NT2/D1 (cell line): ENCODE data around the gene CNTLN.
A peak's percentile ranks its signal among the peaks of the same experiment; 100 is the strongest.
"Not testable (repeated sequence)": the region's sequence is repeated elsewhere in the genome, so short reads cannot be mapped to it uniquely, and the experiment has no call there.

ENCODE experiments used
- DNase-seq: peaks from one replicate; pipeline ENCODE4 v3.0.0-alpha.2; 2011; ENCODE audit warnings: low read depth, low spot score
- H3K27me3 ChIP-seq: 2 replicates; pipeline ENCODE4 v1.6.0; 2011; ENCODE audit warnings: mild to moderate bottlenecking; ENCODE audit not compliant: insufficient read length, insufficient read depth
- H3K36me3 ChIP-seq: 2 replicates; pipeline ENCODE4 v1.6.1; 2011; ENCODE audit warnings: mild to moderate bottlenecking, low read length, mixed read lengths; ENCODE audit not compliant: insufficient read depth, insufficient read length
- H3K4me1 ChIP-seq: 2 replicates; pipeline ENCODE4 v1.5.1; 2011; ENCODE audit not compliant: insufficient read depth, insufficient read length
- H3K4me3 ChIP-seq: 2 replicates; pipeline ENCODE4 v1.5.1; 2011; ENCODE audit warnings: low read depth; ENCODE audit not compliant: insufficient read length
- H3K9ac ChIP-seq: 2 replicates; pipeline ENCODE4 v1.6.0; 2011; ENCODE audit warnings: low read depth; ENCODE audit not compliant: insufficient read length
- H3K9me3 ChIP-seq: 2 replicates; pipeline ENCODE4 v1.5.1; 2011; ENCODE audit warnings: mild to moderate bottlenecking, low read length; ENCODE audit not compliant: insufficient read depth
- SUZ12 ChIP-seq: IDR thresholded peaks from 2 replicates; pipeline ENCODE4 v1.6.1; 2011; ENCODE audit not compliant: insufficient read length, insufficient read depth; ENCODE audit errors: extremely low read depth
- YY1 ChIP-seq: IDR thresholded peaks from 2 replicates; pipeline ENCODE4 v1.6.1; 2011; ENCODE audit not compliant: insufficient read length, insufficient read depth
- ZNF274 ChIP-seq: IDR thresholded peaks from 2 replicates; pipeline ENCODE4 v1.6.1; 2011; ENCODE audit warnings: mild to moderate bottlenecking, low read depth, low read length

Gene CNTLN

GRCh38 chr9:17509701-17510100 is 374.9 kb downstream of the CNTLN start:
- Histone ChIP-seq H3K4me1 (no peaks in the 10 kb centered on the region), H3K9ac (no peak overlapping the region), H3K36me3 (no peaks in the 10 kb centered on the region), H3K27me3 (no peaks in the 10 kb centered on the region), H3K9me3 (no peaks in the 10 kb centered on the region), H3K4me3 (no peak overlapping the region)
- TF ChIP-seq SUZ12 = no peak
- TF ChIP-seq ZNF274 = no peak
- TF ChIP-seq YY1 = no peak
- DNase-seq = peak; percentile 5

DNA sequence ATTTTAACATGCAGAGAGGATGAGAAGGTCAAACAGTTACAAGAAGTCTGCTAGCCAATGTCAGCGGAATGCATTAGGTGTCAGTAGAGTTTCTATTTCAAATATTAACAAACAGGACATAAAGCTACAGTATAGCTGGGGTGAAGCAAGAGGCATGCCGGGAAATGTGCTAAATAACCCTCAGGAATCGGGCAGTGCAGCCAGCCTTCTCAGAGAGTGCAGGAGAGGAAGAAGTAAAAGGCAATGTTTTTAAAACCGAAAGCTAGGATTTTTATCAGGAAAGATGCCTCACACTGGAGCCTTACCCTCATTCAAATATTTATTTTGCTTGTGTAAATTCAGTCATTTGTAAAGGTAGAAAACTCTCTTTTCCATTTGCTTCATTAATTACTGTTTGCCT is 384.9 kb downstream of the CNTLN start:
- no peak for DNase-seq
- Histone ChIP-seq H3K27me3 (no peaks in the 10 kb centered on the region), H3K36me3 (no peaks in the 10 kb centered on the region), H3K9me3 (no peaks in the 10 kb centered on the region), H3K4me3 (no peak overlapping the region), H3K4me1 (no peaks in the 10 kb centered on the region), H3K9ac (no peak overlapping the region)
- TF ChIP-seq ZNF274 (no peak), YY1 (no peak), SUZ12 (no peak)

DNA sequence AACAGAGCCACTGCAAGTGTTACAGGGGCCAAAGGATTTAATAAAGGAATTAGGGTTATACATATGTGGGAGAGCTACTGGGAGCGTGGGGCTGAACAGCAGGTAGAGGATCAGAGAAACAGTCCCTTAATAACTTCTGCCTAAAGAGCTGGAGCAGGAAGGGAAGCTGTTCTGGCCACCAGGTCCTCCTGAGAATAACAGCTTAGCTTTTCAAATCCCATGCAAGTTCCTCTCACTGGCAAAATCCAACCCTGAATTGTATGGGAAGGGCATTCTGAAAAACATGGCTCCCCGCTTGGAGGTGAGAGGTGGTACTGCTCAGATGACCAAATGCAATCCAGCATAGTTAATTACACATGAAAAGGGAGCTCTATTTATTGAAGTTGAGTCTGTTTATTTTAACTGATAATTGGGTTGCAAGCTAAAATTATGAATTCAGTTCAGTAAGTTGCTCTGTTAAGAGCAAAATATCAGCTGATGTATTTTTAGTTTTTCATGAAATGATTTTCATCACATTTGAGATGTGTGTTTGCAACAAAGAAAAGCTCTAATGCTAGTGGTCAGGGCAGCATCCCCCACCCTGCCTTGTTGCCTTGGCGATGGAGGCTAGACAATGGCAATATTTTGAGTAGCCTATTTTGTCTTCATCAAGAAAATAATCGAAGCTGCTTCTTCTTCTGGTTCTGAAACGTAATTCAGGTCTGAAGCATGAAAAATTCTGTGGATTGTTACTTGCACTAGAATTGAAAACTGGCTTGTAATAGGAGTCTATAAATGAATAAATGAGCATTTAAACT is 385.6 kb downstream of the CNTLN start:
- H3K27me3 ChIP-seq = no peaks in the 10 kb centered on the region

GRCh38 chr9:17521100-17521855 is 386.4 kb downstream of the CNTLN start:
- no peaks in the 10 kb centered on the region for H3K9me3 ChIP-seq
- H3K9ac ChIP-seq = no peak overlapping the region
- H3K4me3 ChIP-seq = no peak overlapping the region
- H3K4me1 ChIP-seq = no peaks in the 10 kb centered on the region
- H3K36me3 ChIP-seq = no peaks in the 10 kb centered on the region
- no peaks in the 10 kb centered on the region for H3K27me3 ChIP-seq
- DNase-seq = no peak
- TF ChIP-seq SUZ12 = no peak
- TF ChIP-seq YY1 = no peak
- TF ChIP-seq ZNF274 = no peak

More for the DNA sequence above, 385.6 kb downstream of the CNTLN start:
- DNase-seq = no peak
- H3K4me1 ChIP-seq = no peaks in the 10 kb centered on the region
- H3K9ac ChIP-seq = no peak overlapping the region
- no peak overlapping the region for H3K4me3 ChIP-seq
- H3K9me3 ChIP-seq = no peaks in the 10 kb centered on the region
- no peaks in the 10 kb centered on the region for H3K36me3 ChIP-seq
- TF ChIP-seq YY1 (no peak), SUZ12 (no peak), ZNF274 (no peak)

DNA sequence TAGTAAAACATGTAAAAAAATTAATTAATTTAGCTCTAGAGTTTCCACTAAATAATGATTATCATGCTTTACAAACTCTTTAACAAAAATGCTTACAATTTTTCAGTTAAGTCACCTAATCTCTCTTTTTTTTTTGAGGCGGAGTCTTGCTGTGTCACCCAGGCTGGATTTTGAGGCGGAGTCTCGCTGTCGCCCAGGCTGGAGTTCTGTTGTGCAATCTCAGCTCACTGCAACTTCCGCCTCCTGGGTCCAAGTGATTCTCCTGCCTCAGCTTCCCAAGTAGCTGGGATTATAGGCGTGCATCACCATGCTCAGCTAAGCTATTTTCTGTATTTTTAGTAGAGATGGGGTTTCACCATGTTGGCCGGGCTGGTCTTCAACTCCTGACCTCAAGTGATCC is 391.9 kb downstream of the CNTLN start:
- not testable (repeated sequence) for H3K9ac ChIP-seq

GRCh38 chr9:17528859-17529258 is 394.0 kb downstream of the CNTLN start:
- H3K4me1 ChIP-seq = no peaks in the 10 kb centered on the region
- no peak for DNase-seq

More for the DNA sequence above, 391.9 kb downstream of the CNTLN start:
- not testable (repeated sequence) for H3K4me3 ChIP-seq, H3K36me3 ChIP-seq, H3K4me1 ChIP-seq, H3K9me3 ChIP-seq, H3K27me3 ChIP-seq, DNase-seq

DNA sequence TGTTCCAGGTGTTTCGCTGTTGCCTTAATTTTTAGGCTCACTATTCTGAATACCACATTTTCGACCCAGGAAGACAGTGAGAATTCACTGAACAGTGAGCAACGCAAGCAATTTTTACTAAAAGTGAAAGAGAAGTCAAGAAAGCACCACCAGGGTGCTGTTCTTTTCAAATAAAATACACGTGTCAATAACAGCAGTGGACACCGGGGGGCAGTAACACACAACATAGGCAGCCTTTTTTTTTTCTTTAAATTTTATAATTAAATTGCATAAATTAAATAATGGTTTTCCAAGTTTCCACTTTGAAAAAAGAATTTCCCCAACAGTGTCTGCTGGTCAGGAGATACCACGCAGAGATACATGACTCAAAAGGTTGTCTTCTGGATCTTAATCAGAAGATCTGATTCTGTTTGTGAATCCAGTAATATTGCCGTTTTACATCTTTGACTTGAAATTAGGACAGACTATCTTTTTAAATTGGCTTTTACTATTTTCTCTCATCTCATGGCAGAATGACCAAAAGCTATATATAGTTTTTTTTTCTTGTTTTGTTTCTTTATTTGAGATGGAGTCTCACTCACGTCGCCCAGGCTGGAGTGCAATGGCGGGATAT is 396.9 kb downstream of the CNTLN start:
- Histone ChIP-seq H3K4me3 (no peak overlapping the region), H3K9ac (no peak overlapping the region), H3K4me1 (no peaks in the 10 kb centered on the region), H3K9me3 (no peaks in the 10 kb centered on the region), H3K36me3 (no peaks in the 10 kb centered on the region), H3K27me3 (no peaks in the 10 kb centered on the region)
- DNase-seq = peak; percentile 36
- TF ChIP-seq SUZ12 (no peak), YY1 (no peak), ZNF274 (no peak)

More at GRCh38 chr9:17528859-17529258, 394.0 kb downstream of the CNTLN start:
- Histone ChIP-seq H3K36me3 (no peaks in the 10 kb centered on the region), H3K9ac (no peak overlapping the region), H3K4me3 (no peak overlapping the region), H3K27me3 (no peaks in the 10 kb centered on the region), H3K9me3 (no peaks in the 10 kb centered on the region)
- TF ChIP-seq ZNF274 (no peak), YY1 (no peak), SUZ12 (no peak)
